HepG2 (cell line): Measurements from ENCODE around the gene BAHD1. TPM values are rescaled to one million over a fixed set of nuclear protein-coding genes. Genes with fewer than 3 reads are reported as not detected.

Experiments used
- ATAC-seq: fragments of 200-7000 bp; cut with Tn5 transposase; 3 replicates; pipeline ENCODE4 v1.9.1; 2020; ENCODE audit warnings: mild to moderate bottlenecking, moderate library complexity
- BruUV-seq: library from RNA; stranded (reverse); fragments of 400-500 nt; replicated peaks from 2 replicates; lab custom pipeline; 2021; lab: Mats Ljungman, UMichigan
- CTCF ChIA-PET: fragments of 300-600 bp; formaldehyde crosslinking; extraction: SDS; loops from one replicate; lab custom pipeline; 2021; ENCODE audit warnings: low total read pairs, inconsistent platforms, low intra/inter-chr PET ratio; lab: Yijun Ruan, JAX
- POLR2A ChIA-PET: fragments of 350-600 bp; sonication (Branson Sonifier 250); formaldehyde crosslinking; loops from one replicate; lab custom pipeline; 2020; ENCODE audit warnings: antibody characterized with exemption, inconsistent platforms; lab: Yijun Ruan, JAX
- DNase-seq: peaks from one replicate; pipeline ENCODE4 v3.0.0-alpha.2; 2015; ENCODE audit warnings: low spot score
- FAIRE-seq: peaks from 3 replicates; lab custom pipeline; 2011; peaks lifted over from hg19 to GRCh38; lab: Jason Lieb, UNC
- H2AFZ ChIP-seq: one replicate; pipeline ENCODE4 v1.6.1; 2011; ENCODE audit warnings: low read length, inconsistent platforms
- H3K27ac ChIP-seq: fragments of 300-600 bp; 3 replicates; pipeline ENCODE4 v1.8.0; 2011; ENCODE audit warnings: mixed run types, mild to moderate bottlenecking, mixed read lengths, low read length, inconsistent platforms; ENCODE audit not compliant: insufficient read depth; ENCODE audit errors: extremely low read length
- H3K27me3 ChIP-seq, 2 experiments: fragments of 200-600 bp in 1 of 2; 2 replicates in 1 of 2; 3 replicates in 1 of 2; pipeline versions ENCODE4 v1.6.0 to v1.8.0; 2011; ENCODE audit warnings: low read length in 2 of 2, mild to moderate bottlenecking in 2 of 2, moderate library complexity in 2 of 2, inconsistent platforms in 1 of 2; ENCODE audit not compliant: insufficient read depth in 2 of 2, control insufficient read depth in 1 of 2
- H3K36me3 ChIP-seq, 2 experiments: fragments of 200-600 bp in 1 of 2; replicated peaks in 1 of 2; 2 replicates in 1 of 2; 3 replicates in 1 of 2; pipeline versions ENCODE4 v1.5.1 to v1.8.0; 2011; ENCODE audit warnings: low read length in 2 of 2, inconsistent platforms in 1 of 2; ENCODE audit not compliant: insufficient read depth in 2 of 2, control insufficient read depth in 1 of 2
- H3K4me1 ChIP-seq: 2 replicates; pipeline ENCODE4 v1.5.1; 2012; ENCODE audit warnings: low read length, inconsistent platforms; ENCODE audit not compliant: insufficient read depth
- H3K4me2 ChIP-seq: 2 replicates; pipeline ENCODE4 v1.6.0; 2011; ENCODE audit warnings: low read depth, low read length, inconsistent platforms
- H3K4me3 ChIP-seq, 3 experiments: fragments of 200-600 bp in 1 of 3; sonication (generic), shearing (Covaris generic) in 1 of 3; replicated peaks in 1 of 3; 2 replicates each; pipeline ENCODE4 v1.5.1; 2011 to 2016; ENCODE audit warnings: low read length in 3 of 3, inconsistent platforms in 2 of 3, low read depth in 2 of 3, mild to moderate bottlenecking in 2 of 3, control low read depth in 1 of 3, mixed read lengths in 1 of 3; ENCODE audit not compliant: insufficient read depth in 1 of 3
- H3K79me2 ChIP-seq: one replicate; pipeline ENCODE4 v1.6.1; 2011; ENCODE audit warnings: low read length, inconsistent platforms; ENCODE audit not compliant: insufficient read depth
- H3K9ac ChIP-seq: 2 replicates; pipeline ENCODE4 v1.6.0; 2011; ENCODE audit warnings: mild to moderate bottlenecking, low read depth, low read length, inconsistent platforms; ENCODE audit not compliant: insufficient read depth
- H3K9me3 ChIP-seq: 2 replicates; pipeline ENCODE4 v1.5.1; 2012; ENCODE audit warnings: mild to moderate bottlenecking, low read length
- H4K20me1 ChIP-seq: 2 replicates; pipeline ENCODE4 v1.6.0; 2011; ENCODE audit warnings: inconsistent platforms, mild to moderate bottlenecking, low read length, moderate library complexity; ENCODE audit not compliant: insufficient read depth
- ATRX ChIP-seq: sonication (generic); formaldehyde crosslinking; IDR thresholded peaks from 2 replicates; pipeline ENCODE4 v1.4.0; 2020; ENCODE audit warnings: missing genetic modification reagents, borderline replicate concordance
- HMG20A ChIP-seq: IDR thresholded peaks from 2 replicates; pipeline ENCODE4 v1.6.1; 2016; ENCODE audit warnings: borderline replicate concordance
- KDM5B ChIP-seq: sonication (generic); formaldehyde crosslinking; IDR thresholded peaks from 2 replicates; pipeline ENCODE4 v1.4.0; 2020; ENCODE audit warnings: missing genetic modification reagents, mild to moderate bottlenecking, borderline replicate concordance
- LRRFIP1 ChIP-seq: sonication (generic); formaldehyde crosslinking; conservative IDR thresholded peaks from 2 replicates; pipeline ENCODE4 v1.4.0; 2020; ENCODE audit warnings: missing genetic modification reagents
- MTERF4 ChIP-seq: sonication (generic); formaldehyde crosslinking; IDR thresholded peaks from 2 replicates; pipeline ENCODE4 v1.8.0; 2023; ENCODE audit warnings: mild to moderate bottlenecking, missing genetic modification reagents
- PHF20 ChIP-seq: sonication (generic); formaldehyde crosslinking; IDR thresholded peaks from 2 replicates; pipeline ENCODE4 v1.5.0; 2020; ENCODE audit warnings: mild to moderate bottlenecking, missing genetic modification reagents
- PHF8 ChIP-seq: sonication (generic); formaldehyde crosslinking; IDR thresholded peaks from 2 replicates; pipeline ENCODE4 v1.5.0; 2020; ENCODE audit warnings: missing genetic modification reagents
- RXRA ChIP-seq: sonication (generic); formaldehyde crosslinking; IDR thresholded peaks from 2 replicates; pipeline ENCODE4 v1.5.1; 2020; ENCODE audit warnings: missing genetic modification reagents
- SMARCE1 ChIP-seq: fragments of 450-650 bp; IDR thresholded peaks from 2 replicates; pipeline ENCODE4 v1.6.1; 2017; ENCODE audit warnings: borderline replicate concordance
- TMF1 ChIP-seq: sonication (generic); formaldehyde crosslinking; IDR thresholded peaks from 2 replicates; pipeline ENCODE4 v1.8.1; 2022; ENCODE audit warnings: low read depth, missing genetic modification reagents
- YEATS4 ChIP-seq: sonication (generic); formaldehyde crosslinking; IDR thresholded peaks from 2 replicates; pipeline ENCODE4 v1.4.0; 2020; ENCODE audit warnings: missing genetic modification reagents, borderline replicate concordance
- ZBTB38 ChIP-seq: sonication (generic); formaldehyde crosslinking; IDR thresholded peaks from 2 replicates; pipeline ENCODE4 v1.5.1; 2020; ENCODE audit warnings: mild to moderate bottlenecking, missing genetic modification reagents
- ZBTB49 ChIP-seq: sonication (generic); formaldehyde crosslinking; IDR thresholded peaks from 2 replicates; pipeline ENCODE4 v1.4.0; 2020; ENCODE audit warnings: missing genetic modification reagents, borderline replicate concordance
- ZNF207 ChIP-seq: fragments of 450-650 bp; IDR thresholded peaks from 2 replicates; pipeline ENCODE4 v1.6.1; 2016; ENCODE audit warnings: antibody characterized with exemption, borderline replicate concordance
- ZNF256 ChIP-seq: sonication (generic); formaldehyde crosslinking; conservative IDR thresholded peaks from 2 replicates; pipeline ENCODE4 v1.4.0; 2020; ENCODE audit warnings: missing genetic modification reagents
- ZNF44 ChIP-seq: sonication (generic); formaldehyde crosslinking; IDR thresholded peaks from 2 replicates; pipeline ENCODE4 v1.5.1; 2020; ENCODE audit warnings: mild to moderate bottlenecking, missing genetic modification reagents
- ZNF468 ChIP-seq: sonication (generic); formaldehyde crosslinking; IDR thresholded peaks from 2 replicates; pipeline ENCODE4 v1.8.0; 2022; ENCODE audit warnings: mild to moderate bottlenecking, moderate library complexity, missing genetic modification reagents
- ZNF780A ChIP-seq: sonication (generic); formaldehyde crosslinking; IDR thresholded peaks from 2 replicates; pipeline ENCODE4 v1.8.0; 2022; ENCODE audit warnings: mild to moderate bottlenecking, missing genetic modification reagents, moderate library complexity
- ZNF781 ChIP-seq: sonication (generic); formaldehyde crosslinking; IDR thresholded peaks from 2 replicates; pipeline ENCODE4 v1.5.1; 2020; ENCODE audit warnings: borderline replicate concordance, mild to moderate bottlenecking, missing genetic modification reagents; ENCODE audit errors: not compliant biosample characterization
- ZNF879 ChIP-seq: sonication (generic); formaldehyde crosslinking; IDR thresholded peaks from 2 replicates; pipeline ENCODE4 v1.8.1; 2023; ENCODE audit warnings: missing genetic modification reagents
- WGBS: methylation state at CpG from one replicate; pipeline ENCODE4 v1.1.6; 2017; ENCODE audit warnings: low lambda C conversion rate; 5-methylcytosine and 5-hydroxymethylcytosine counted together
- in situ Hi-C: cut with HindIII; loops from 2 replicates; pipeline ENCODE4 v1.10.0; 2017; ENCODE audit warnings: low pct_unique_long_range_greater_than_20kb; ENCODE audit not compliant: extremely low pct_ligation_motif_present
- intact Hi-C: fragments of 100-400 bp; cut with micrococcal nuclease; formaldehyde crosslinking; loops from one replicate; pipeline ENCODE4 v1.10.0; 2022; ENCODE audit not compliant: unreplicated experiment
- polyA plus RNA-seq, 8 experiments: library from polyadenylated mRNA; depleted of rRNA in 3 of 8; stranded (reverse) in 7 of 8; unstranded in 1 of 8; fragments of >200 nt; fragmentation: Illumina TruSeq in 4 of 8; extraction: Trizol in 4 of 8; gene quantifications; 2 replicates each; pipeline versions ENCODE4 v1.2.1 to v1.2.3, GENCODE V29; 2011 to 2016; ENCODE audit warnings: low read depth in 4 of 8, missing spikeins in 1 of 8, mixed read lengths in 1 of 8; ENCODE audit not compliant: insufficient read depth in 1 of 8
- total RNA-seq, 5 experiments: library from RNA; depleted of rRNA; stranded (reverse); fragments of >200 nt; fragmentation: Illumina TruSeq; extraction: Trizol; gene quantifications; 2 replicates each; pipeline ENCODE4 v1.2.3, GENCODE V29; 2016; ENCODE audit warnings: low read depth in 1 of 5

Gene BAHD1
- total and polyA plus RNA-seq, 2 of the 13 experiments (the other 11 are each of a cell fraction or from before 2014, with no cell fraction given): 3.3 to 8.7 TPM

DNA sequence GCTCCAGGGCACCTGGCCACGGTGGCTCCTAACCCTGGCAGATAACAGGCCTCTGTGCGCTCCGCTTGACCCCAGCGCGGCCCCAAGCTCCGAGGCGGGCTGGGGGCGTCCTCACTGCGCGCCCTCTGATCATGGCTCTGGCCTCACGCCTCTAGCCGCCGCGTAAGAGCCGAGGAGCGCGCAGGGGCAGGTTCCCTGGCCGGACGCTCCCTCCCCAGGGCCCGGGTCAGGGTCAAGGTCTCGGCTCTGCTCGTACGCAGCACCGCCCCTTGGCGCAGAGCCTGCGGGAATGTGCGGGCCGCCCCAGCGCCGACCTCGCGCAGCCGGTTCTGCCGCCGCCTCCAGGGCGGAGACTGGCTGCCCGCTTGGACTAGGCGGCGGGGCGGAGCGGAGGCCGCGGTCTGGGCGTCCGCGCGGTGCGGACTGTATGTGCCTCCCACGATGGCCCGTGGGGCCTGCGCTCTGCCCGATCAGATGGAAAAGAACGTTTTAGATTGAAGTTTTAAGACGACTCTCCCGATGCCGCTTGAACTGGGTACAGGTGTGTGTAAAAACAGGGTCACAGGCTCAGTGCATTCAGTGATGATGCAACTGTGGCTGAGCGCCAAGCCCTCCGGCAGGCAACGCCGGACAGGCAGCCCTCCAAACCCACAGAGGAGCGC is 70.8 kb downstream of the BAHD1 start:
- POLR2A ChIA-PET: interaction anchor here (2.1 kb wide), 1 partner anchor 53 kb away, joined by 4 read pairs; the partner anchor contains the start of gene CCDC32
- Histone ChIP-seq H4K20me1 (no peaks in the 10 kb centered on the region), H2AFZ (no peak overlapping the region), H3K36me3 (no peaks in the 10 kb centered on the region), H3K9me3 (no peaks in the 10 kb centered on the region), H3K27ac (no peak overlapping the region), H3K9ac (0 out of 2 replicates have a peak overlapping the region, but pooled peaks have one; percentile 13), H3K27me3 (peaks cover 4 to 25% of the 10 kb centered on the region in 2 experiments; a peak in 4 of 5 replicates), H3K4me3 (peak overlapping the region; percentile 46 to 69 (median 55); a peak in 5 of 6 replicates), H3K4me1 (peaks cover 25% of the 10 kb centered on the region), H3K79me2 (no peaks in the 10 kb centered on the region), H3K4me2 (peak overlapping the region; percentile 84)
- 3% methylated on average over 39 of the region's 61 CpGs for WGBS
- BruUV-seq: no TSS peak
- in situ Hi-C loops: loop anchor here (5.0 kb wide), 1 partner anchor 69 kb away; the partner anchor contains the start of gene BAHD1
- intact Hi-C loops: no loop called here
- peak; percentile 89 for ATAC-seq
- peak; percentile 62 for DNase-seq
- CTCF ChIA-PET: no interaction called here
- no peak for FAIRE-seq
- peak; percentile 99 for TF ChIP-seq RXRA (CRISPR knock-in tag)
- TF ChIP-seq ZBTB38 (CRISPR knock-in tag): no peak
- TF ChIP-seq TMF1: peak; percentile 78; the same call in 1 of the 2 replicates
- TF ChIP-seq PHF8 (CRISPR knock-in tag): peak; percentile 76
- no peak for TF ChIP-seq SMARCE1
- TF ChIP-seq ZNF781 (CRISPR knock-in tag): no peak
- no peak for TF ChIP-seq ZNF468 (CRISPR knock-in tag)
- no peak for TF ChIP-seq ZNF879 (CRISPR knock-in tag)
- no peak for TF ChIP-seq ZNF207
- no peak for TF ChIP-seq LRRFIP1 (CRISPR knock-in tag)
- TF ChIP-seq ZNF44 (CRISPR knock-in tag): peak; percentile 80; the same call in 1 of the 2 replicates
- TF ChIP-seq KDM5B: peak; percentile 92
- peak; percentile 83 for TF ChIP-seq YEATS4
- no peak for TF ChIP-seq ZNF256 (CRISPR knock-in tag)
- no peak for TF ChIP-seq ZBTB49
- no peak for TF ChIP-seq PHF20
- TF ChIP-seq ZNF780A (CRISPR knock-in tag): no peak
- no peak for TF ChIP-seq ATRX
- TF ChIP-seq HMG20A (CRISPR knock-in tag): peak; percentile 64; the same call in 1 of the 2 replicates
- TF ChIP-seq MTERF4: no peak
